Common myeloid progenitor, CD34-positive (primary cell): ENCODE measurements around the gene CEACAM18. TPM values are rescaled to one million over a fixed set of nuclear protein-coding genes. Genes with fewer than 3 reads are reported as not detected.

ENCODE experiments used
- CTCF ChIA-PET: fragments of 350-600 bp; sonication (Branson Sonifier 250); formaldehyde crosslinking; loops from one replicate; lab custom pipeline; 2021; ENCODE audit warnings: antibody characterized with exemption; lab: Charles Lee
- POLR2A ChIA-PET: fragments of 350-600 bp; sonication (Branson Sonifier 250); formaldehyde crosslinking; loops from one replicate; lab custom pipeline; 2021; ENCODE audit warnings: antibody characterized with exemption; lab: Charles Lee
- DNase-seq, 3 donors: peaks; one replicate each; pipeline versions ENCODE4 v3.0.0 to v3.0.0-alpha.2; 2013
- H3K27ac ChIP-seq, 2 experiments: 1 replicate in 1 of 2; 2 replicates in 1 of 2; pipeline ENCODE4 v1.7.0; 2013; ENCODE audit warnings: inconsistent platforms in 2 of 2, low read length in 2 of 2, mild to moderate bottlenecking in 2 of 2, low read depth in 1 of 2, moderate library complexity in 1 of 2; ENCODE audit not compliant: severe bottlenecking in 2 of 2, insufficient read depth in 1 of 2, poor library complexity in 1 of 2
- H3K27me3 ChIP-seq, 5 experiments: replicated peaks in 2 of 5; 1 replicate in 3 of 5; 2 replicates in 2 of 5; pipeline versions ENCODE4 v1.6.1 to v1.7.0; 2013; ENCODE audit warnings: low read length in 4 of 5, mild to moderate bottlenecking in 2 of 5, moderate library complexity in 2 of 5, inconsistent platforms in 1 of 5; ENCODE audit not compliant: insufficient read depth in 5 of 5, control insufficient read depth in 4 of 5
- H3K36me3 ChIP-seq, 4 experiments: 1 replicate in 2 of 4; 2 replicates in 2 of 4; pipeline versions ENCODE4 v1.6.1 to v1.7.0; 2013; ENCODE audit warnings: low read length in 3 of 4, control low read depth in 1 of 4, mild to moderate bottlenecking in 1 of 4; ENCODE audit not compliant: control insufficient read depth in 4 of 4, insufficient read depth in 4 of 4
- H3K4me1 ChIP-seq, 4 experiments: 1 replicate in 3 of 4; 2 replicates in 1 of 4; pipeline versions ENCODE4 v1.6.1 to v1.7.1; 2013; ENCODE audit warnings: low read length in 3 of 4, mild to moderate bottlenecking in 3 of 4, control low read depth in 1 of 4, inconsistent platforms in 1 of 4, moderate library complexity in 1 of 4; ENCODE audit not compliant: control insufficient read depth in 4 of 4, insufficient read depth in 4 of 4; ENCODE audit errors: control extremely low read depth in 1 of 4
- H3K4me3 ChIP-seq, 7 experiments: 1 replicate in 4 of 7; 2 replicates in 3 of 7; pipeline versions ENCODE4 v1.5.1 to v1.7.0; 2013; ENCODE audit warnings: mild to moderate bottlenecking in 7 of 7, low read length in 6 of 7, moderate library complexity in 6 of 7, inconsistent platforms in 2 of 7, low read depth in 2 of 7, control low read depth in 1 of 7; ENCODE audit not compliant: insufficient read depth in 4 of 7, control insufficient read depth in 1 of 7; ENCODE audit errors: extremely low read depth in 1 of 7
- H3K9me3 ChIP-seq, 5 experiments: 1 replicate in 4 of 5; 2 replicates in 1 of 5; pipeline versions ENCODE4 v1.6.1 to v1.7.1; 2013; ENCODE audit warnings: low read length in 4 of 5, mild to moderate bottlenecking in 2 of 5, inconsistent platforms in 1 of 5, low read depth in 1 of 5, moderate library complexity in 1 of 5; ENCODE audit not compliant: control insufficient read depth in 4 of 5, insufficient read depth in 2 of 5; ENCODE audit errors: control extremely low read depth in 1 of 5
- WGBS: methylation state at CpG from one replicate; pipeline ENCODE4 v1.1.5; 2013; ENCODE audit not compliant: insufficient coverage; 5-methylcytosine and 5-hydroxymethylcytosine counted together
- polyA plus RNA-seq: library from polyadenylated mRNA; unstranded; fragments of 120-200 nt; gene quantifications from one replicate; pipeline ENCODE4 v1.2.1, GENCODE V29; 2013

Gene CEACAM18
- not detected for polyA plus RNA-seq

GRCh38 chr19:51478381-51479234 lies at the start of gene CEACAM18:
CEACAM18 (plus strand) TSS chr19:51478539.
- no peak within 1 kb of the TSS for H3K4me3 ChIP-seq
- H3K27me3 ChIP-seq = peaks cover 0 to 36% (median 14%) of the 10 kb centered on the region in 5 experiments
- H3K4me1 ChIP-seq = no peaks in the 10 kb centered on the region
- DNase-seq = no peak
- WGBS = 76% methylated on average over 5 of the region's 17 CpGs
- H3K27ac ChIP-seq = no peak within 1 kb of the TSS
- no peaks in the 10 kb centered on the region for H3K36me3 ChIP-seq
- CTCF ChIA-PET = interaction anchor here (1.2 to 1.8 kb wide), 2 partner anchors 10 to 37 kb away, joined by 3 to 7 read pairs; no protein-coding TSS in a partner anchor
- POLR2A ChIA-PET = no interaction called here
- H3K9me3 ChIP-seq = peaks cover 0 to 4% (median 0%) of the 10 kb centered on the region in 5 experiments

- ChIA-PET CTCF (interaction anchor here (1.2 kb wide), 1 partner anchor 11 kb away, joined by 3 read pairs; no protein-coding TSS in a partner anchor), POLR2A (no interaction called here)
- WGBS = 90% methylated on average over 2 of the region's 3 CpGs
- peaks cover 0 to 5% (median 0%) of the 10 kb centered on the region in 5 experiments for H3K27me3 ChIP-seq
- H3K4me3 ChIP-seq = no peak overlapping the region
- no peaks in the 10 kb centered on the region for H3K36me3 ChIP-seq
- no peak overlapping the region for H3K27ac ChIP-seq
- no peak for DNase-seq
- peaks cover 0 to 7% (median 3%) of the 10 kb centered on the region in 4 experiments for H3K4me1 ChIP-seq
- no peaks in the 10 kb centered on the region for H3K9me3 ChIP-seq
Measured at GRCh38 chr19:51430221-51430620, 48.1 kb upstream of the CEACAM18 start.

- no peak for DNase-seq
- ChIA-PET CTCF (no interaction called here), POLR2A (no interaction called here)
- Histone ChIP-seq H3K4me1 (peaks cover 0 to 7% (median 3%) of the 10 kb centered on the region in 4 experiments), H3K27ac (no peak overlapping the region), H3K36me3 (no peaks in the 10 kb centered on the region), H3K27me3 (peaks cover 0 to 7% (median 0%) of the 10 kb centered on the region in 5 experiments), H3K9me3 (no peaks in the 10 kb centered on the region), H3K4me3 (no peak overlapping the region)
- no CpG with 5 or more reads among the region's 3 CpGs for WGBS
Measured at GRCh38 chr19:51431124-51431523, 47.2 kb upstream of the CEACAM18 start.

GRCh38 chr19:51433043-51433442 lies 45.3 kb upstream of the CEACAM18 start:
- no peak for DNase-seq
- Histone ChIP-seq H3K4me3 (no peak overlapping the region), H3K36me3 (no peaks in the 10 kb centered on the region), H3K27me3 (peaks cover 0 to 7% (median 0%) of the 10 kb centered on the region in 5 experiments), H3K4me1 (no peaks in the 10 kb centered on the region), H3K27ac (no peak overlapping the region), H3K9me3 (no peaks in the 10 kb centered on the region)
- WGBS = 71% methylated on average over 2 of the region's 4 CpGs
- ChIA-PET POLR2A (interaction anchor here (0.6 kb wide), 1 partner anchor 199 kb away, joined by 3 read pairs; no protein-coding TSS in a partner anchor), CTCF (interaction anchor here (0.6 kb wide), 1 partner anchor 165 kb away, joined by 3 read pairs; no protein-coding TSS in a partner anchor)

- no peak for DNase-seq
- Histone ChIP-seq H3K4me1 (no peaks in the 10 kb centered on the region), H3K27ac (no peak overlapping the region), H3K4me3 (no peak overlapping the region), H3K27me3 (peaks cover 0 to 7% (median 0%) of the 10 kb centered on the region in 5 experiments), H3K9me3 (no peaks in the 10 kb centered on the region), H3K36me3 (no peaks in the 10 kb centered on the region)
- no CpG with 5 or more reads among the region's 1 CpG for WGBS
- ChIA-PET CTCF (interaction anchor here (1.6 kb wide), 1 partner anchor 14 kb away, joined by 4 read pairs; no protein-coding TSS in a partner anchor), POLR2A (no interaction called here)
Measured at GRCh38 chr19:51434456-51434855, 43.9 kb upstream of the CEACAM18 start.

GRCh38 chr19:51439021-51439465 lies 39.3 kb upstream of the CEACAM18 start:
- Histone ChIP-seq H3K27ac (no peak overlapping the region), H3K4me1 (peaks cover 5 to 26% (median 23%) of the 10 kb centered on the region in 4 experiments), H3K4me3 (no peak overlapping the region), H3K9me3 (no peaks in the 10 kb centered on the region), H3K27me3 (peaks cover 0 to 4% (median 0%) of the 10 kb centered on the region in 5 experiments), H3K36me3 (no peaks in the 10 kb centered on the region)
- ChIA-PET CTCF (interaction anchor here (0.6 to 4.5 kb wide), 20 partner anchors 8 to 335 kb away, joined by 3 to 40 read pairs (median 4); partner anchors contain the start of gene SIGLEC10), POLR2A (no interaction called here)
- WGBS = 92% methylated on average over 4 of the region's 5 CpGs
- peak; percentile 58 to 76 (median 75) for DNase-seq
